SKM-1 treated with dmso at 0.1 percent for 144 hours (cell line): ENCODE measurements around the gene CATSPERZ.
"Not testable (repeated sequence)": the region's sequence is repeated elsewhere in the genome, so short reads cannot be mapped to it uniquely, and the experiment has no call there.

Experiments
- DNase-seq: peaks from one replicate; lab custom pipeline; 2025; ENCODE audit not compliant: unreplicated experiment; lab: John Stamatoyannopoulos, UW

Gene CATSPERZ

DNA sequence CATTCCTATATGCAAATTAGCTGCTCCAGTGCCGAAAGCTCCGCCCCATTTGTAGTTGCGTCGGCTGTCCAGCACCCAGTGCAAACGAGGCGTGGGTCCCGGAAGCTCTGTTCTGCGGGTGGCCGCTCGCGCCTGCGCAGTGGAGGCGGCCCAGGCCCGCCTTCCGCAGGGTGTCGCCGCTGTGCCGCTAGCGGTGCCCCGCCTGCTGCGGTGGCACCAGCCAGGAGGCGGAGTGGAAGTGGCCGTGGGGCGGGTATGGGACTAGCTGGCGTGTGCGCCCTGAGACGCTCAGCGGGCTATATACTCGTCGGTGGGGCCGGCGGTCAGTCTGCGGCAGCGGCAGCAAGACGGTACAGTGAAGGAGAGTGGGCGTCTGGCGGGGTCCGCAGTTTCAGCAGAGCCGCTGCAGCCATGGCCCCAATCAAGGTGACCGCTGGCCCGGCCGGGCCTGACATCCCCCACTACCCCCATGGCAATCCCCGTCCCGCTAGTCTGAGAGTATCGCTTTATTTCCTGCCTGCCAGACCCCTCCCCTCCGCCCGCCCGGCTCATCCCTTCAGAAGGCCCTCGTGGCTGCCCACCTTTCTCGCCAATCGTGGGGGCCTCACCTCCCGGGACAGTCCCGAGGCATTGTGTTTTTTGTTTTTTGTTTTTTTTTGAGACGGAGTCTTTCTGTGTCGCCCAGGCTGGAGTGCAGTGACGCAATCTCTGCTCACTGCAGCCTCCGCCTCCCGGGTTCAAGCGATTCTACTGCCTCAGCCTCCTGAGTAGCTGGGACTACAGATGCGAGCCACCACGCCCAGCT lies 18.0 kb downstream of the CATSPERZ start, which contains the start of gene PRDX5:
TSS of gene PRDX5 (plus strand) at position 161 of the 805 bp plus-strand sequence. CDS start at position 256, 95 bp downstream.
- peak; percentile 97 for DNase-seq

GRCh38 chr11:64318766-64319761 lies 18.9 kb downstream of the CATSPERZ start:
- DNase-seq = peak; percentile 39

DNA sequence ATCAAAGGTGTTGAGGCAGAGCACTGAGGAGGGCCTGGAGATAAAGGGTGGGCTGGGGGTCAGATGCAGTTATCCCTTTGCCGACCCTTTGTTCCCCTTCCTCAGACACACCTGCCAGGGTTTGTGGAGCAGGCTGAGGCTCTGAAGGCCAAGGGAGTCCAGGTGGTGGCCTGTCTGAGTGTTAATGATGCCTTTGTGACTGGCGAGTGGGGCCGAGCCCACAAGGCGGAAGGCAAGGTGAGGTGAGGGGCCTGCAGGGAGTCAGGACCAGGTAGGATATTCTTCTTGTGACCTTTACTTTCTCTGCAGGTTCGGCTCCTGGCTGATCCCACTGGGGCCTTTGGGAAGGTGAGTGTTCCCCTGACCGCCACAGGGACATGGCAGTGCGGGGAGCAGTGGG lies 20.4 kb downstream of the CATSPERZ start:
- no peak for DNase-seq

- no peak for DNase-seq
Measured at GRCh38 chr11:64321026-64321425, 20.9 kb downstream of the CATSPERZ start.

GRCh38 chr11:64321533-64321932 lies 21.4 kb downstream of the CATSPERZ start:
- no peak for DNase-seq

DNA sequence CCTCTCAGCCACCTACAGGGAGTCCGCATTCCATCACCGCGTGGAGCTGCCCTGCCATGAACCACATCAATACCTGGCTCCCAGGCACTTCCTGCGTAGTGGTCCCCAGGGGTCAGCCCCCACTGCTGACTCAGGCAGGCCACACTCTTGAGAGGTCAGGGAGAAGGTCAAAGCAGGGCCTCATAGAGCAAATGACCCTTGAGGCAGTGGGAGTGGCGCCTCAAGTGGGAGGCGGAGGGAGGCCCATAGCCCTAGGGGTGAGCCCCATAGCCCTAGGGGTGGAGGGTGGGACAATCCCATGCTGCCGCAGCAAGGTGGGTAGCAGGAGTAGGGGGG lies 22.7 kb downstream of the CATSPERZ start:
- no peak for DNase-seq

GRCh38 chr11:64323373-64323772 lies 23.2 kb downstream of the CATSPERZ start:
- DNase-seq = no peak

DNA sequence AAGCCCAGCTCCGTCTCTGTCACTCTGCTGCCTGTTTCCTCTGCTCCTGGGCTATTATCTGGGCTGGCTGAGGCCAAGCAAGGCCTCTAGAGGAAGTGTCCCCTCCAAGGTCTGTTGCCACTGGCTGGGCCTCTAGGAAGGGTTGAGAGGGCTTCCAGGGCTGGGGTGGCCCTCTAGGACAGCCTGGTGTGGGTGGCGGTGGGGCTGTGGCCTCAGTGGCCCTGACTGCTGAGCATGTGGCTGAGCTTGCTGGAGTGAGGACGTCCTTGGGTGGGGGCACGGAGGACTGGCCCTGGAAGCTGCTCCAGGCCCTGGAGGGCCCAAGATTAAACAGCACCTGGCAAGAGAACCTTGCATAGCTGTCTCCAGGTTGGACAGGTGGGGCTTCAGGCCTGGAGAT lies 23.8 kb downstream of the CATSPERZ start:
- DNase-seq = not testable (repeated sequence)

DNA sequence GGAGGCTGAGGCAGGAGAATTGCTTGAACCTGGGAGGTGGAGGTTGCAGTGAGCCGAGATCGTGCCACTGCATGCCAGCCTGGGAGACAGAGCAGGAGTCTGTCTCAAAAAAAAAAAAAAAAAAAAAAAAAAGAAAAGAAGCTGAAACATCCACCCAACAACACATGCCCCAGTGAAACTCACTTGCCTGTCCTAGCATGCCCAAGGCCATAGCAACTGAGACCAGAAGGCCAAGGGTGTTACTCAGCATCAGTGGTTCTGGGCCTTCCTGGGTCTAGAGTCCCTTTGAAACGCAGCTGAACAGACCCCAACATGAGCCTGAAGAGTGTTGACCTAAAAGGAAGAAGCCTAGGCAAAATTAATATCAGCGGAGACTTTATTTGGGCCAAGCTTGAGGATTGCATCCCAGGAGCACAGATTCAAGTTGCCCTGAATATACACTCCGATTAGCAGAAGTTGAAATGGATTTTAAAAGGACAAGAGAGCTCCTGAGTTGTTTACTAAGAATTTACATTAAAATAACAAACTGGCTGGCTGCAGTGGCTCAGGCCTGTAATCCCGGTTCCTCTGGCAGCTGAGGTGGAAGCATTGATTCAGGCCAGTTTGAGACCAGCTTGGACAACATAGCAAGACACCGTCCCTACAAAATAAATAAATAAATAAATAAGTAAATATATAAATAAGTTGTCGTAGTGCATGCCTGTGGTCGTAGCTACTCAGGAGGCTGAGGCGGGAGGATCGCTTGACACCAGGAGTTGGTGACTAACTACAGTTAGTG lies 24.7 kb downstream of the CATSPERZ start:
- no peak for DNase-seq

- no peak for DNase-seq
Measured at GRCh38 chr11:64327375-64327774, 27.2 kb downstream of the CATSPERZ start.

- DNase-seq = no peak
Measured at GRCh38 chr11:64327993-64328392, 27.8 kb downstream of the CATSPERZ start.

DNA sequence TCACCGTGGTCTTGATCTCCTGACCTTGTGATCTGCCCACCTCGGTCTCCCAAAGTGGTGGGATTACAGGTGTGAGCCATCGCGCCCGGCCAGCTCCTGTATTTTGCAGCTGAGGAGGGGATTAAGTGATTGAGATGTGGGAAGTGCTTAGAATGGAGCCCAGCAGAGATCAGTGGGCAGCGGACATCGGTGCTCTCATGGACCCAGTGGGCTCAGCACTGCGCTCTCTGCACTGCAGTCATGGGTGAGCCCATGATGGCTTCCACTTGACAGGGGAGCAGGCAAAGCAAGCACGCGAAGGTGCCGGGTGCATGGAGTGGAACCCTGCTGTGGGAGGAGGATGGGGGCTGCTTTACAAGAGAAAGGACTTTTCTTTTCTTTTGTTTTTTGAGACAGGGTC lies 30.7 kb downstream of the CATSPERZ start:
- DNase-seq = no peak

DNA sequence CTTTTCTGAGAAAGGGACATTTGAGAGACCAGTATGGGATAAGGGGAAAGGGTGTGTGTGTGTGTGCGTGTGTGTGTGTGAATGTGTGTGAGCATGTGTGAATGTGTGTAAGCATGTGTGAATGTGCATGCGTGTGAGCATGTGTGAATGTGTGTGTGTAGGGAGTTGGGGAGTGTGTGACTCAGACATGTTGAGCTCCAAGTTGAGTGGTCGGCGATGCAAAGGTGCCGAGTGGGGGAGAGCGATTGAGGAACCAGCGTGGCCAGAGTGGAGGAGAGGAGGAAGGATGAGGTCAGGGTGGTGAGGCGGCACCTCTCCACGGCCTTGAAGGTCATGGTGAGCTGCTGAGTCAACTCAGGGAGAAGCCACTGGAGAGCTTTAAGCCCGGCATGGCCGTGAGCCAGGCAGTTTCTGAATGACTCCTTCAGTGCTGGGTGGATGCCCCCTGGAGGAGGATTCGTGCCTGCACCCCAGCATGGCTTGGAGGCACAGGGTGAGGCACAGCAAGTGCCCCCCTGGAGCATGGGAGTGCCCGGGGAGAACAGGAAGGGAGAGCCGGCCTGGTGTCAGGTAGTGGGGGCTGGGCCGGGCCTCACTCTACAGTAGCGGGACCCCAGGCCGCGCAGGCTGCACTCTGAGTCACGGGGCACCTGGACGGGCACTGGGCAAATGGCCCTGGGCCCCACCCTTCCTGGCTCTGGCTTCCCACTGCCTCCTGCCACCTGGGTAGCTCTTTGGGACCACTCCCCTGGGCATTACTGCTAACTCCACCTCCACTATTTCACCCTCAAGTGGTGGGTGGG lies 31.6 kb downstream of the CATSPERZ start:
- peak; percentile 89 for DNase-seq

DNA sequence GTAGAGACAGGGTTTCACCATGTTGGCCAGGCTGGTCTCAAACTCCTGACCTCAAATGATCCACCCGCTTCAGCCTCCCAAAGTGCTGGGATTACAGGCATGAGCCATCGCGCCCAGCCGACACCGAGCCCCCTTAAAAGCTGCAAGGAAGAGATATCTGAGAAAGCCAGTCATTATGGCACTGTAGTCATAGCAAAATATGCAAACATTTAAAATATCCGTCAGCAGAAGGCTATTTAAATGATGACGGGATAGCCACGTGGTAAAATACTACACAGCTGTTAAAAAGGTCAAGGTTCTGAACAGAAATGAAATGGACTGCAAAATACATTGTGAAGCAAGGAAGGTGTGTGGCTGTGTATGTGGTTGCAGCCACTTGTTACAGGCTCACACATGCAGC lies 33.4 kb downstream of the CATSPERZ start:
- DNase-seq = no peak

DNA sequence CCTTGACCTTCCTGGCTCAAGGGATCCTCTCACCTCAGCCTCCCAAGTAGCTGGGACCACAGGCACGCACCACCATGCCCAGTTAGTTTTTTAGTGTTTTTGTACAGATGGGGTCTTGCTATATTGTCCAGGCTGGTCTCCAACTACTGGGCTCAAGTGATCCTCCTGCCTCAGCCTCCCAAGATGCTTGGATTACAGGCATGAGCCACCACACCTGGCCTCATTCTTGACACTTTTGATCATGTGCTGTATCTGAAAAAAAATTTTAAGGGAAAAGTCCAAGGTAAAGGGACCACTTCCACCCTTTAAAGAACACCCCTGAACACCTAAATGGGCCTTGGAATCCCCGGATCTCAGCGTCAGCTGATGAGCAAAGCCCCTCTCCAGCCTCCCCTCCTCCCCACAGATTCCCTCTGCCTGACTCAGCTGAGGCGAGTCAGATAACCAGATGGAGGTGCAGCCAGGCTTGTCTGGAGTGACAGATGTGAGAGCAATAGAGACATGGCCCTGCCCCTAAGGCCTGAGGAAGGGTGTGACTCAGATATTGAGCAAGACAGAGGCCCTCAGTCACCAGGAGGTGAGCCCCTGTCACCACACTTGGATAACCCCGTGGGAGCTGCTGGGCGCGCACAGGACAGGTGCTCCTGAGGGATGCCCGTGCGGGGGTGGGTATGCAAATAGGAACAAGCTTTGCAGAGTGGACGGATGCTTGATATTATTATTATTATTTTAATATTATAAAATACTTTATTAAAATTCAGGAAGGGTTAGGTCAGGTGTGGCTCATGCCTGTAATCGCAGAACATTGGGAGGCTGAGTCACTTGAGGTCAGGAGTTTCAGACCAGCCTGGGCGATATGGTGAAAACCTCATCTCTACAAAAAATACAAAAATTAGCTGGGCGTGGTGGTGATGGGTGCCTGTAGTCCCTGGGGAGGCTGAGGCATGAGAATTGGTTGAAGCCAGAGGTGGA lies 34.9 kb downstream of the CATSPERZ start:
- DNase-seq = peak; percentile 95

- DNase-seq = no peak
Measured at GRCh38 chr11:64337538-64338249, 37.5 kb downstream of the CATSPERZ start.

DNA sequence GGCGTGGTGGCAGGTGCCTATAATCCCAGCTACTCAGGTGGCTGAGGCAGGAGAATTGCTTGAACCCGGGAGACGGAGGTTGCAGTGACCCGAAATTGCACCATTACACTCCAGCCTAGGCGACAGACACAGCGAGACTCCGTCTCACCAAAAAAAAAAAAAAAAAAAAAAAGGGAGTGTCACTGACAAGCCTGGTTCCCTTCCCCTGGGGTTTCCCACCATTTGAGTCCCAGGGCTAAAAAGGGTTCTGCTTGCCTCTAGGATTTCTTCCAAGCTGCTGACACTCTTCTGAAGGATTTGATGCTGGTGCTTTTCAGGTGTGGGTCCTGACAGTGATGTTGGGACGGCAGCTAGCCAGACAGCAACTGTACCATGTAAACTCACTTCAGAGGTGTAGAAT lies 38.6 kb downstream of the CATSPERZ start:
- no peak for DNase-seq

- DNase-seq = no peak
Measured at GRCh38 chr11:64339286-64339685, 39.1 kb downstream of the CATSPERZ start.
